ENCODE results near the gene MRPL20.

GRCh38 chr1:1438531-1439381 is 31.7 kb upstream of the MRPL20 start:
- TF ChIP-seq CTCF (IDR thresholded peaks at IDR 0.05) (no peak), ZFX (IDR thresholded peaks at IDR 0.05; ENCODE audit: borderline replicate concordance) (no peak)

Data from 22Rv1 (cell line).